Fibroblast of skin of scalp (primary cell): Measurements from ENCODE around the gene ERAS.
"Not testable (repeated sequence)": the region's sequence is repeated elsewhere in the genome, so short reads cannot be mapped to it uniquely, and the experiment has no call there.

Source experiments
- DNase-seq: peaks from one replicate; pipeline ENCODE4 v3.0.0-alpha.2; 2013

The ERAS gene

DNA sequence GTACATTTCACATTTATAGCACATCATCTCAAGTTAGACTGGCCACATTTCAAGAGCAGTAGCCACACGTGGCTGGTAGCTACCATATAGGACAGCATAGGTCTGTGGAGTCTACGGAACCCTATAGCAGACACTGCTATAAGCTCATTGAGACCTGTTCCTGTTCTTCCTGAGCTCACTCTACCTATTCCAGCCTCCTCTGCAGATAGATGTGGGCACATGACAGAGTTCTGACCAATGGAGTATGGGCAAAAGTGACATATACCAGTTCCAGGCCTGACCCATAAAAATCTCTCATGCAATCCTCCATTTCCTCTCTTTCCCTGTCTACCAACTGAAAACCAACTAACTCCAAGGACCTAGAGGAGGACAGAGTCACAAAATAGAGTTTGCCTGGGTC is 28.0 kb upstream of the ERAS start:
- no peak for DNase-seq

DNA sequence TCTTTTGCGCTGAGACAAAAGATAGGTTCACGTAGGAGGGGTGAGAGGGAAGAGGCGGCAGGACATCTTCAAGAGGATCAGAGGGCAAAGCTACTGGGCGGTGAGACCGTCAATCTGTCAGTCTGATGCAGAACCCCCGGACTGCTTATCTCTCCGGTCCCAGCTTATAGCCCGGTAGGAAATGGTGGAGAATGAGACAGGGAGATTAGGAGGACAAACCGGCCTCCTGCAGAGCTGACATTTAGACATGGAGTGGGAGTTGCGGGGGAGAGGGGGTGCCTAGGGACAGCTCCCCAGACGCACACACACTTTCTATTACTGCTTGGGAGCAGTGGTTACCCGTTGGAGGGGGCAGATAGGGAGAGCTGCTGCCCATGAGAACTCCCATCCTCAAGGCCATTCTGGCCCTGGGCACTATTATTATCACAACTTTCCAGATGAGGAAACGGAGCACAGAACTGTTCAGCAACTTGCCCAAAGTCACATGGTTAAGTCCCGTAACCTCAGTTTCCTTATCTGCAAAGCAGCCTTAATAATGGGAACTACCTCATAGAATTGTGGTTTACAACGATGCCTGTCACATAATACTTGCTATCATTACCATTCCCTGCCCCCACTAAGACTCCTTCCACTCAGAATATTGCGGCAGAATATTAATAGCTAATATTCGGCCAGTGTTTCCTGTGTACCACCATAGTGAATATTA is 25.6 kb upstream of the ERAS start:
- no peak for DNase-seq

DNA sequence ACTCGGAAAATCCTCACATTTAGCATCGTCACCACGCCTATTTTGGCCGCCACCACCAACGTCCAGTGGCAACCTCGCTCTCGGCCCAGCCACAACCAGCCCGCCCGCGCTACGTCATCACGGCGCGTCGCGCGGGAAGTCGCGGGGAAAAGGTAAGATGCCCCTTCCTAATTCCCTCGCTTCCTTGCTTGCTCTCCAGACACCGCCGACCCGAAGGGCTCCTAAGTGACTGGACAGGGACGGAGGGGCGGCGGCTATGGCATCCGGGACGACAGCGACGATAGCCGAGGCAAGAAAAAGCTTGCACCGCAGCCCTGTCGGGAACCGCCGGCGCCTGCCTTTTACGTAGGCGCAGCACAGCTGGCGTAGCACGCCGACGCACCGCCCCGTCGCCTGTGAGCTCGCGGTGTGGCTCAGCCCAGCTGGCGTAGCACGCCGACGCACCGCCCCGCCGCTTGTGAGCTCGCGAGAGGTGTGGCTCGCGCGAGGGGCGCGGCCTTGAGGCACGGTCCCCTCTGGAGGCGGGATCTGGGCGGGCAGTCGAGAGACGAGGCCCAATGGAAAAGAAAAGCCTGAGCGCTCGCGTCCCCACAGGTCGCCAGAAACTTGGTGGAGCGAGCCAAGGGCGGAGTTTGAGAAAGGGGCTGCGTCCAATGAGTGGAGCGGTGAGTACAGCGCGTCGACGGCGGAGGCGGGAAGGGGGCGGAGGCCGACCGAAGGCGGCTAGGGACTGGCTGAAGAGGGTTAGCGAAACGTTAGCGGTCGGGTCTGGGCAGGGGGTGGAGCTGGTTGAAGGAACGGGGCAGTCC is 24.8 kb upstream of the ERAS start, which contains the start of gene HDAC6:
HDAC6 (plus strand) TSS at position 788 of the 809 bp plus-strand sequence. CDS start 626 bp downstream, outside the sequence.
- peak; percentile 99 for DNase-seq

DNA sequence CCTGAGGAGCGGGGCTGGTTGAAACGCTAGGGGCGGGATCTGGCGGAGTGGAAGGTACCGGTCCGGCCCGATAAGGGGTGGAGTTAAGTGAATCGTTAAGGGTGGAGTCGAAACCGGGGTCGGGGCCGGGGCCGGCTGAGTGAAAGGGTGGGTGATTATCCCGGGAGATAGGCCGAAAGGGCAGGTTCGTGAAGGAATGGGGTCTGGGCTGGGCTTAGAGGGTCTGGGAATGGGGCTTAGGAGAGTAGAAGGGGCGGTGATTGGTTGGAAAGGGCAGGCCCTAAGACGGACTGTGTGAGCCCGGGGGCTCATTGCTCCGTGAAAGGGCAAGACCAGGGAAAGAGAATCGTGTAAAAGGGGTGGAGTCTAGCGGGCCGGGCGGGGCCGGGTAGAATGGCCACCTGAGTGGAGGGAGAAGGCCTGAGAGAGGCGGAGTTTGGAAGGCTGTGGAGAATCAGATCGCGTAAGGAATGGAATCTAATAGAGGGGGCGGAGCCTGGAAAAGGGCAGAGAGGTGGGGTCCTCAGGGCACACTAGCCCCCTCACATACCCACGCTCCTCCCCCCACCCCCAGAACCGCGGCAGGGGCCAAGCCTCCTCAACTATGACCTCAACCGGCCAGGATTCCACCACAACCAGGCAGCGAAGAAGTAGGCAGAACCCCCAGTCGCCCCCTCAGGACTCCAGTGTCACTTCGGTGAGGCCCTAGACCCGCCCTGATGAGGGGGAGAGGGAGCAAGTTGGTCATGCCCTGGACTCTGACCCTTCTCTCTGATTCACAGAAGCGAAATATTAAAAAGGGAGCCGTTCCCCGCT is 24.0 kb upstream of the ERAS start:
- peak; percentile 81 for DNase-seq

DNA sequence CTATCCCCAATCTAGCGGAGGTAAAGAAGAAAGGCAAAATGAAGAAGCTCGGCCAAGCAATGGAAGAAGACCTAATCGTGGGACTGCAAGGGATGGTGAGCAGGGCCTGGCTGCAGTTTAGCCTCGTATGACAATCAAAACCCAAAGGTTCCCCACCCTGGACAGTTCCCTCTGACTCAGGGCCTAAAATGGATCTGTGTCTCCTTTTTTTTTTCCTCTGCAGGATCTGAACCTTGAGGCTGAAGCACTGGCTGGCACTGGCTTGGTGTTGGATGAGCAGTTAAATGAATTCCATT is 23.5 kb upstream of the ERAS start:
- no peak for DNase-seq

DNA sequence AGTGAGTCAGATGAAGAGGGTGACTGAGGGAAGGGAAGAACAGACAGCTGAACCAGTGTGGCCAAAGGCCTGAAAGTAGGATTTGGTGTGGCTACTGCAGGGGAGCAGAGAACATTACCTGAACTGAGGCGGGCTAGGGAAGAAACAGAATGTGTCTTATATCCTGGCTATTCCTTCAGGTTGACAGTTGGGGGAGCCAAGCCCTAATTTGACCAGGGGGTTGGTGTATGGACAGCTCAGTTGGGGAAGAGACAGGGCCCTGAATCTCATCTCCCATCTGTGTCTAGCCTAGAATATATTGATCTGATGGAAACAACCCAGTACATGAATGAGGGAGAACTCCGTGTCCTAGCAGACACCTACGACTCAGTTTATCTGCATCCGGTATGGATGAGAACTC is 20.2 kb upstream of the ERAS start:
- no peak for DNase-seq

DNA sequence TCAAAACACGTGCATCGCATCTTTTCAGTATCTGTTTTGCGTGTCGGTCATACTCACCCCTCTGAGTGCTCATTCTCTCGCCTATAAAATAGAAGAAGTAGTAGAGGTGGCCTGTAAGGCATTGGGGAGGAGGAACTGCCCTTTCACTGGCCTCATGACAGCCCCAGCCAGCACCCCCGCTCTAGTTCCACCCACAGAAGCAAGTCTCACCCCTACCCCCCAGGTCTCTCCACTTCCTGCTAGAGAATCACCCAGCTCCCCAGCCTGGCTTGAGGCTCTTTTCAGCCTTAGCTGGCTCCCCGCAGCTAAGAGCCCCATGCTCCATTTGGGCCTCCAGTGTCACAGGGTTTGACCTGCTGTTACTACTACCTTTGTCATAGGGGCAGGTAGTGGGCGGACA is 12.7 kb upstream of the ERAS start:
- DNase-seq = no peak

DNA sequence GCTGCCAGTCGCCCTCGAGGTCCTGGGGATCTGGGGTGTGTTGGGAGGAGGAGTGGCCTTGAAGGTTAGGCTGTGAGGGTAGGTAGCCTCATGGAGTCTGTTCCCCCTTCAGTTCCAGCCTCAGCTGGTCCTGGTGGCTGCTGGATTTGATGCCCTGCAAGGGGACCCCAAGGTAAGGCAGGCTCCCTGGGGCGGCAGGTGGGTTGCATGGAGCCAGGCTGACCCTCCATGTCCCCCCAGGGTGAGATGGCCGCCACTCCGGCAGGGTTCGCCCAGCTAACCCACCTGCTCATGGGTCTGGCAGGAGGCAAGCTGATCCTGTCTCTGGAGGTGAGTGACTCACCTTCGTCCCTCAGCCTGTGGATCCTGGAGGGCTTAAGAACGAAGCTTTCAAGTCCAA is 11.6 kb upstream of the ERAS start:
- no peak for DNase-seq

DNA sequence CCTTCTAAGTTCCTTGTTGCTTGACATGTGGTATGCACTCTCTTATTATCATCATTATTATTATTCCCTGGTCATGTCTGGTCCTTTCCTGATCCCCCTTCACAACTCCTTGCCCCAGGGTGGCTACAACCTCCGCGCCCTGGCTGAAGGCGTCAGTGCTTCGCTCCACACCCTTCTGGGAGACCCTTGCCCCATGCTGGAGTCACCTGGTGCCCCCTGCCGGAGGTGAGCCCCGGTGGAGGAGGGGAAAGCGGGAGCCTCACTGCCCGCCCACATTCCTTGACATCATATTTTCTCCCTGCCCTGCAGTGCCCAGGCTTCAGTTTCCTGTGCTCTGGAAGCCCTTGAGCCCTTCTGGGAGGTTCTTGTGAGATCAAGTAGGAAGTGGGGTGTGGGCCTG is 11.0 kb upstream of the ERAS start:
- no peak for DNase-seq

DNA sequence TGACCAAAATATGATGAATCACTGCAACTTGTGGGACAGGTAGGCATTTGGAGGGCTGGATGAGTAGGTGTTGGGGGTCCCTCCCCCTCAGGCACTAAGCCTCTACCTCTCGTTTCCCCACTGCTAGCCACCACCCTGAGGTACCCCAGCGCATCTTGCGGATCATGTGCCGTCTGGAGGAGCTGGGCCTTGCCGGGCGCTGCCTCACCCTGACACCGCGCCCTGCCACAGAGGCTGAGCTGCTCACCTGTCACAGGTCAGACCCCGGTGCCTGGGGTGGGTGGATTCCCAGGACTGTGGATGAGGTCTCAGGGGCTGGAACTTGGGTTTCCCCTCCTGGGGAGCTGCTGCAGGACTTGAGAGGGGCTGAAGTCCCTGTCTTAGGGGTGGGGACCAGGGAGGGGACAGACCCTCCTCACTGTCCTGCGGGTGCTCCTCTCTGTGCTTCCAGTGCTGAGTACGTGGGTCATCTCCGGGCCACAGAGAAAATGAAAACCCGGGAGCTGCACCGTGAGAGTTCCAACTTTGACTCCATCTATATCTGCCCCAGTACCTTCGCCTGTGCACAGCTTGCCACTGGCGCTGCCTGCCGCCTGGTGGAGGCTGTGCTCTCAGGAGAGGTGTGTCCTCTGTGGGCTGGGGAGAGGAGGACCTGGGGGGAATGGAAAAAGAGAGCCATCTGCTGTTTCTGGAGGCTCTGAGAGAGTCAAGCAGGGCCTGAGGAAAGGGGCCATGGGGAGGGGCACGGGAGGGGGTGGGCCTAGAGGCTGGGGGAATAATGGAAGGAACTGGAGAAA is 10.1 kb upstream of the ERAS start:
- DNase-seq = no peak

DNA sequence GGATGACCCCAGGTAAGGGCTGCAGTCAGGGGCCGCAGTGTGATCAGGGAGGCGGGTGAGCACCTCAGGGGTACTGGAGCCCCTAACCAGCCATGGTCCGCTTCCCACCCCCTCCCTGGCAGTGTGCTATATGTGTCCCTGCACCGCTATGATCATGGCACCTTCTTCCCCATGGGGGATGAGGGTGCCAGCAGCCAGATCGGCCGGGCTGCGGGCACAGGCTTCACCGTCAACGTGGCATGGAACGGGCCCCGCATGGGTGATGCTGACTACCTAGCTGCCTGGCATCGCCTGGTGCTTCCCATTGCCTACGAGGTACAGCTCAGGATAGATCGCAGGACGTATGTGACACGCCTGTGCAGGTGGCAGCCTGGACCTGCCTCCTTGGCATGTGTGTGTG is 8.2 kb upstream of the ERAS start:
- no peak for DNase-seq

DNA sequence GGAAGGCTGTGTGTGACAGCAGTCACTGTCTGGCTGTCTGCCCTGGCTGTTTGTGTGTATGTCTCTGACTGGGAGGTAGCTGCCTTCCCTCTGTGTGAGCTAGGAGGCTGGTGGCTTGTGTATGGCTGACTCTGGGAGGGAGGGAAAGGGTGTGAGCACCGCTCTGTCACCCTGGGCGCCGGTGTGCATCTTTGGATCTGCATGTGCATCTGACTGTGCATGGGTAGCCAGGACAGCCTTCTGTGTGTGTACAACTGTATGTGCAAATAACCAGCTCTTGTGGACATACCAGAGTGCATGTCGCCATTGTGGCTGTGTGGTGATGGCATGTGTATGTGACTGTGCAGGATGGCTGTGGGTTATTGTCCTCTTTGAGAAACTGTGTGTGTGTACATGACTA is 7.4 kb upstream of the ERAS start:
- no peak for DNase-seq

DNA sequence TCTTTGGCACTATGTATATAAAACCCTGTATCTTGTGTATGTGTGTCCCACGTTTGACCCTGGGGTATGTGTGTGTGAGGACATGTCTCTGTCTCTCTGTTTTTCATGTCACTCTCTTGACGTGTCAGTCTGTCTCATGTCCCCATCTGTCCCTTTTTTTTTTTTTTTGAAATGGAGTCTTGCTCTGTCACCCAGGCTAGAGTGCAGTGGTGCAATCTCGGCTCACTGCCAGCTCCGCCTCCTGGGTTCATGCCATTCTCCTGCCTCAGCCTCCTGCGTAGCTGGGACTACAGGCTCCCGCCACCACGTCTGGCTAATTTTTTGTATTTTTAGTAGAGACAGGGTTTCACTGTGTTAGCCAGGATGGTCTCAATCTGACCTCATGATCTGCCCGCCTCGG is 6.9 kb upstream of the ERAS start:
- DNase-seq = not testable (repeated sequence)

DNA sequence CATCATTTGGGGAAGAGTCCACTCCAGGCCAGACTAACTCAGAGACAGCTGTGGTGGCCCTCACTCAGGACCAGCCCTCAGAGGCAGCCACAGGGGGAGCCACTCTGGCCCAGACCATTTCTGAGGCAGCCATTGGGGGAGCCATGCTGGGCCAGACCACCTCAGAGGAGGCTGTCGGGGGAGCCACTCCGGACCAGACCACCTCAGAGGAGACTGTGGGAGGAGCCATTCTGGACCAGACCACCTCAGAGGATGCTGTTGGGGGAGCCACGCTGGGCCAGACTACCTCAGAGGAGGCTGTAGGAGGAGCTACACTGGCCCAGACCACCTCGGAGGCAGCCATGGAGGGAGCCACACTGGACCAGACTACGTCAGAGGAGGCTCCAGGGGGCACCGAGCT is 3.3 kb upstream of the ERAS start:
- DNase-seq = no peak

DNA sequence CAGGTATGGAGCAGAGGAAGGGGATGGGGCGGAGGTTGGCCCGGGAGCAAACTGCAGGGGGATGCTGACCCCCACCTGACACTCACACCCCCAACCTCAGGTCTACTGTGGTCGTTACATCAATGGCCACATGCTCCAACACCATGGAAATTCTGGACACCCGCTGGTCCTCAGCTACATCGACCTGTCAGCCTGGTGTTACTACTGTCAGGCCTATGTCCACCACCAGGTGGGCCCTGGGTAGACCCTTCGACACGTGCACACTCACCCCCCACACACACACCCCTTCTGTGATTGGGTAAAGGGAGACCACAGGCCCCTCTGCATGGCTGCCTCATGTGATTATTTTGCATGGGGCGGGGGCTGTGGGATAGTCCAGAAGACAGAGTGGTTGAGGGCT is 2.2 kb upstream of the ERAS start:
- no peak for DNase-seq

DNA sequence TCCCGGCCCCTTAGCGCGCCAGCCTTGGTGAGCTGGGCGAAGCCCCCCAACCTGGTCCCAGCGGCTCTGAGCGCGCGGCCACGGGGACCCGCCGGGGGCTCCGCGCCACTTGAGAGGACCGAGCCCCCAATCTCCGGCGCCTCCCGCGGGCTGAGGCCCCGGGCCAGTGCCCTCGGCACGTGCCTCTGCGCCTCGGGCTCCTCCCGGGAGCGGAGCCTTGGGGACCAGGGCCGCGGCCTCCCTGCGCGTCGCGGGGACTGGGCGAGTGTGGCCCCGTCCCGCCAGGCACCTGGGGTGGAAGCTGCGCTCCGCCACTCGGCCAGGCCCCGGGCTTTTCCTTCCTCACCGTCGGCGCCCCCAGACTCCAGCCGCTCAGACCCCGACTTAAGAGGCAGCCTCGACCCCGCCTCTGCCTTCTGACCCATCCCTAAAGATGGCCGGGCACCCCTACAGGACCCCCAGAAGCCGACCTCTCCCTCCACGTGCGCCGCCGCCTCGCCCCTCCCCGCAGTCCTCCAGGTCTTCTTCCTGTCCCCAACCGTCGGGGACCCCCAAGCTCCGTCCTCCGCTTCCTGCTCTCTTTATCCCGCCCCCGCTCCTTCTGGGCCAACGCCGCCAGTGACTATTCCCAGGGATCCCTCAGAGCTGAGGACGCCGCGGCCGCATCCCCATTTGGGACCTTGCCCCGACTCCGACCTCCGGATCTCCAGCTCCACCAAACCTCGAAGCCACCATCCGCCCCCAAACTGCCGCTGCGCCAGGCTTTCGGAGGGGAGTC is 752 bp downstream of the ERAS start:
- no peak for DNase-seq

DNA sequence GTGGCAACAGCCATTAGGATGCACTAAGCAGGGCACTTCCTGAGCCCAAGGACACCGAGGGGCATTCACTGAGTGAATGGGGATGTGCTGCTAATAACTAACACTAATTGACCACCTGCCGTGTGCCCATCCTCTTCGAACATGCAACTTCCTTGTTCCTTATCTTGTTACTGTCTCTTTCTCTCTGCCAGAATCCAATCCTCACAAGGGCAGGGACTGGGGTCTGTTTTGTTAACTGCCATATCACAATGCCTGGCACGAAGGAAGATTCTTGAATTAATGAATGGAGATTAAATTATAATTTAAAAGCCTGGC is 1.3 kb downstream of the ERAS start:
- DNase-seq = no peak

DNA sequence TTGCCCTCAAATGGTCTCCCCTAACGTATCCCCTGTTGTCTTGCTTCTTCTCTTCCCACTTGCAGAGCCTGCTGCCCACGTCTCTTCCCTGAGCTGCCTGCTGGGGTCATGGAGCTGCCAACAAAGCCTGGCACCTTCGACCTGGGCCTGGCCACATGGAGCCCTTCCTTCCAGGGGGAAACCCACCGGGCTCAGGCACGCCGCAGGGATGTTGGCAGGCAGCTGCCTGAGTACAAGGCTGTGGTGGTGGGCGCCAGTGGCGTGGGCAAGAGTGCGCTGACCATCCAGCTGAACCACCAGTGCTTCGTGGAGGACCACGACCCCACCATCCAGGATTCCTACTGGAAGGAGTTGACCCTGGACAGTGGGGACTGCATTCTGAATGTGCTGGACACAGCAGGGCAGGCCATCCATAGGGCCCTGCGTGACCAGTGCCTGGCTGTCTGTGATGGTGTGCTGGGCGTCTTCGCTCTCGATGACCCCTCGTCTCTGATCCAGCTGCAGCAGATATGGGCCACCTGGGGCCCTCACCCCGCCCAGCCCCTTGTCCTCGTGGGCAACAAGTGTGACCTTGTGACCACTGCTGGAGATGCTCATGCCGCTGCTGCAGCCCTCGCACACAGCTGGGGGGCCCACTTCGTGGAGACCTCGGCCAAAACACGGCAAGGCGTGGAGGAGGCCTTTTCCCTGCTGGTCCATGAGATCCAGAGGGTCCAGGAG is 2.9 kb downstream of the ERAS start:
- no peak for DNase-seq

DNA sequence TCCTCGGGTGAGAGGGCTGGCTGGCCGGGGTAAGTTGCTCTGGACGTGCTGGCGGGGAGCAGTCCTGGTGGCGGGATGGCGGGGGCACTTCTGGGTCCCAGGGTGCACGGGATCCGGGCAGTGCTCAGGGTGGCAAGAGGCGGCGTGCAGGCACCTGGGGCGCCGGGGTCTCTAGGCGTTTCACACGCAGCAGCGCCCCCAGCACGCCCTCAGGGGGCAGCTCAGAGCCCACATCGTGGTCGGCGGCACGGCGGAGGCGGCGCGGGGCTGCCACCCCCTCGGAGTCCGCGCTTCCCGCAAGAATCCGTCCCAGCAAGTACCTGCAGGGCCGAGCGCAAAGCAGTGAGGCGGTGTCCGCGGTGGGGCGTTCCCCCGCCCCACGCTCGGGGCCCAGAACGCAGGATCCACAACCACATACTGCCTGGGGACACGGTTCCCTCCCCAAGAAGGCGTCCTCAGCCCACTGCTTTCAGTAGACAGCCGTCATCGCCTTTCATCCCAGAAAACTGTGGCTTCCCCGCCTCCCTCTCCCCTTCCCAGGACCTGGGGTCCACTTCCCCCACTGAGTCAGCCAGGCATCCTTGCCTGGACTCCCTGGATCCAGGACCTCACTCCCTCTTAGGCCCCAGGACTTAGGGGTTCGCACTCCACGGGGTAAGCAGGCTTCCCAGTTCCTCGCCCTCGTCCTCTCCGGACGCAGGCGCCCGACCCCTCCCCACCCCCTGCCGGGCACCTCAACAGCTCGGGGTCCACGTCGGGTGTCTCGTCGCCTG is 5.0 kb downstream of the ERAS start:
- DNase-seq = no peak

DNA sequence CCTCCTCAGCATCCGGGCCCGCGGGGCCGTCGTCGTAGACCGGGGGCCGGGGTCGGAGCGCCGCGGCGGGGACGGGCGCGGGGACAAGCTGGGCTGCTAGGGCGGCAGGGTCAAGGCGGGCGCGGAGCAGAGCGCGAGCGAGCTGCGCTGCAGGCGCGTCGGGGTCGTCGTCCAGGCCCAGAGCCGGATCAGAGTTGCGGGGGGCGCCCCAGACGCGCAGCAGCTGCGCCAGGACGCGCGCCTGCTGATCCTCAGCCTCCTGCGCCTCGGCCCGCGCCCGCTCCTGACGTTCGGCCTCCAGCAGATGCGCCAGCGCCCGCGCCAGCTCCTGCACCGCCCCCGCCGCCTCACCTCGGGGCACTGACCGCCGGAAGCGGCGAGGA is 5.6 kb downstream of the ERAS start:
- no peak for DNase-seq
